Endothelial cell of coronary artery (primary cell): ENCODE results near the gene C19orf38. TPM values are rescaled to one million over a fixed set of nuclear protein-coding genes. Genes with fewer than 3 reads are reported as not detected.

Experiments used
- total RNA-seq: library from RNA; depleted of rRNA; stranded (reverse); fragments of >200 nt; gene quantifications from 2 replicates; pipeline ENCODE4 v1.2.3, GENCODE V29; 2014

C19orf38 gene, protein sequence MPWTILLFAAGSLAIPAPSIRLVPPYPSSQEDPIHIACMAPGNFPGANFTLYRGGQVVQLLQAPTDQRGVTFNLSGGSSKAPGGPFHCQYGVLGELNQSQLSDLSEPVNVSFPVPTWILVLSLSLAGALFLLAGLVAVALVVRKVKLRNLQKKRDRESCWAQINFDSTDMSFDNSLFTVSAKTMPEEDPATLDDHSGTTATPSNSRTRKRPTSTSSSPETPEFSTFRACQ
- total RNA-seq: 0.28 TPM in 1 of 2 replicates, not detected in the other

DNA sequence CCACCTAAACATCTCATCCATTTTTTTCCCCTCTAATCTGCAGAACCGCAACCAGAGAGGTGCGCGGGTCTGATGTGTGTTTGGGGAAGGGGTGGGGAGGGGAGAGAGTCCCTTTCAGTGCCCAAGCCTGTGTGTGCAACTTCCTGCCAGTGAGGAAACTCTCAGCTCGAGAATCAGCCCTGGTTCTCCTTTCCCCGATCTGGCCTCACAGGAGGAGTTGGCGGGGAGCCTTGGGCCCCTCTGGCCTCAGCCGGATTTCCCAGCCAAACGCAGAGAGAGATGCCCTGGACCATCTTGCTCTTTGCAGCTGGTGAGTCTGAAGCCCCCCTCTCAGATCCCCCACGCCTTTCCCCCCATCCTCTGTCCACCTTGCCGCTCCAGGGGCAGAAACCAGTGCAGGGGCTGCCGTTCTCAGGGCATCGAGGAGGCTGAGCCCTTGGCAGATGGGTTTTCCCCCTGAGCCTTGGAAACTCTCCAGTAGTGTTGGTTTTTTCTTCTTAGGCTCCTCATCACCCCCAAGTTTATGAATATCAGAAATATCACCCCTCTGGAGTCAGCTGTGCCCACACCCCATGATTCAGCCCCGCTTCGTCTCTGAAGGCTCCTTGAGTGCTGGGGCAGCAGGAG, at the start of gene C19orf38:
Gene C19orf38, plus strand, starts transcription at position 186 of the 627 bp plus-strand sequence. Its CDS starts 94 bp downstream, at position 280.

DNA sequence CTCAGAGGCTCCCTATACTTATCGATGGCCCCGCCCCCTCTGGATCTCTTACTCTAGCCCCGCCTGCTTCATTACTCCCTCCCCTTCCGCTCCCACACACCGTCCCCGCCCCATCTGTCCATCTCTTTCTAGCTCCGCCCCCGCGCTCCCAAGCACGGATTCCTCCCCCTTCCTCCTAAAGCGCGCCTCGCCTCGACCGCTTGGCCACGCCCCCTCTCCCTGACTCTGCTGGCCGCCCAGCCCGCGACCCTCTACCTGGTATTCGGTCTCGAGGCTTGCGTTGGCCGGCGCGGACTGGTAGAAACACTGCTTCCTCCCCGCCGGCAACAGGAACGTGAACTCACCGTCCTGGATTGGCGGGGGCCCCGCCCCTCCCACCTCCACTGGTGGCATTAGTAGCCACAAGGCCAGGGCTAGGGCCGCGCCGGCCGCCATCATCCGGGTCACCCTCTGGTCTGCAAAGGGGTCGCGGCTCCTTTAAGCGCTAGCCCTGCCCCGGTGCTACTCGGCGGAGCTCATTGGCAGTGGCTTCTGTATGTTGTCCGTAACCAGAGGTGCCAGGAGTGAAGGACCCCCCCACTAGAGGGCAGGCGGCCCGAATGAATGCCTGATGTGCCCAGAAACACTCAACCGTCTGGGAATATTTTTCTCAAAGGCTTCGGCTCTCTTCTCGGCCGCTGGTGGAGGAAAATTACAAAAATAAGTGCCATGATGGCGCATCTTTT, 12.3 kb upstream of the C19orf38 start, which contains the start of gene TMED1:
Gene TMED1, minus strand, starts transcription at position 459 of the 725 bp plus-strand sequence. Its CDS starts 21 bp downstream, at position 438.

DNA sequence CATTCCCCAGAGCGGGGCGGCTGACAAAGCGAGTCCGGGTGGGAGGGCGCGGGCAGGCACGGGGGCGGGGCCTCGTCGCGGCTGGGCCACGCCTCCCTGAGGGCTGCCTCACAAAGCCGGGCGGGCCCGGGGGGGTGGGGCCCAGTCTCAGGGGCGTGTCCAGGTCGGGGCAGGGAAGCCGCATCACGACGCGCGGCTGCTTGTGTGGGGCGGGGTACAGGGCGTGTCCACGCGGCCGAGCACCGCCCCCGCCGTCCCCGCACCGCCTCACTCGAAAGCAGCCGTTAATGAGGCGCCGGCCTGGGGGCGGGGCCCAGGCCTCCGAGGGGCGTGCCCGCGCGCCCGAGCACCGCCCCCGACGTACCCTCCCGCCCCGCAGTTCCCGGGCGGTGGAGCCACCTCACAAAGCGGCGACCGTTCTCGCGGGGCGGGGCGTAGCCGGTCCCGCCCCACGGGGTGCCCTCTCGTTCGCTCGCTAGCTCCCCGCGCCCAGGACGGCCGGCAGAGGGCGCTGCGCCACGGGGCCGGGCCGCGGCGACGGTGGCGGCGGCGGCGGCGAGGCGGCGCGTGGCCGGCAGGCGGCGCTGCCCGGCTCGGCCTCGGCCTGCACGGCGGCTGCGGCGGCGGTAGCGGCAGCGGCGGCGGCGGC, 22.9 kb downstream of the C19orf38 start, which contains the start of gene CARM1:
Gene CARM1, plus strand, starts transcription at position 599 of the 649 bp plus-strand sequence. CDS start 150 bp downstream, outside the sequence.

Other genes starting within 250 kb of the C19orf38 start
- 26.1 and 40.2 TPM in 2 replicates for gene SLC44A2, start 222.9 kb upstream of the C19orf38 start, total RNA-seq
- gene ILF3, start 194.1 kb upstream of the C19orf38 start, total RNA-seq: 116 and 121 TPM in 2 replicates
- 36.3 and 40.8 TPM in 2 replicates for gene QTRT1, start 147.0 kb upstream of the C19orf38 start, total RNA-seq
- 106 and 132 TPM in 2 replicates for gene DNM2, start 130.3 kb upstream of the C19orf38 start, total RNA-seq
- gene TMED1, start 12.2 kb upstream of the C19orf38 start, total RNA-seq: 33.9 and 42.6 TPM in 2 replicates
- gene CARM1, start 23.1 kb downstream of the C19orf38 start, total RNA-seq: 25.3 and 26.6 TPM in 2 replicates
- 69.6 and 75.9 TPM in 2 replicates for gene YIPF2, start 80.2 kb downstream of the C19orf38 start, total RNA-seq
- gene TIMM29, start 80.4 kb downstream of the C19orf38 start, total RNA-seq: 24.2 and 27.0 TPM in 2 replicates
- gene SMARCA4, start 112.6 kb downstream of the C19orf38 start, total RNA-seq: 91.1 and 95.7 TPM in 2 replicates
- gene LDLR, start 241.0 kb downstream of the C19orf38 start, total RNA-seq: 49.6 and 58.1 TPM in 2 replicates